GM23338 (cell line): ENCODE measurements around the gene OPRD1. TPM values are rescaled to one million over a fixed set of nuclear protein-coding genes. Genes with fewer than 3 reads are reported as not detected.

ENCODE experiments used
- ATAC-seq: fragments of 200-7000 bp; cut with Tn5 transposase; 3 replicates; pipeline ENCODE4 v1.9.1; 2020
- DNase-seq: peaks from one replicate; pipeline ENCODE4 v3.0.0-alpha.2; 2015; ENCODE audit warnings: low spot score
- H2AFZ ChIP-seq: fragments of 200-600 bp; sonication (generic); 2 replicates; pipeline ENCODE4 v1.8.0; 2016; ENCODE audit warnings: antibody characterized with exemption, mild to moderate bottlenecking, moderate library complexity
- H3F3A ChIP-seq: fragments of 200-600 bp; sonication (generic); replicated peaks from 2 replicates; pipeline ENCODE4 v1.8.0; 2017; ENCODE audit warnings: antibody characterized with exemption, mixed run types, low read depth
- H3K27ac ChIP-seq: fragments of 200-600 bp; sonication (generic); 2 replicates; pipeline ENCODE4 v1.6.1; 2016; ENCODE audit warnings: low read depth
- H3K27me3 ChIP-seq: fragments of 200-600 bp; sonication (generic); 2 replicates; pipeline ENCODE4 v1.8.0; 2016; ENCODE audit warnings: mild to moderate bottlenecking, mixed run types, moderate library complexity; ENCODE audit not compliant: insufficient read depth
- H3K36me3 ChIP-seq: fragments of 200-600 bp; sonication (generic); 2 replicates; pipeline ENCODE4 v1.8.0; 2016; ENCODE audit warnings: mild to moderate bottlenecking; ENCODE audit not compliant: insufficient read depth
- H3K4me1 ChIP-seq: fragments of 200-600 bp; sonication (generic); 2 replicates; pipeline ENCODE4 v1.8.0; 2016; ENCODE audit warnings: mild to moderate bottlenecking, moderate library complexity; ENCODE audit not compliant: insufficient read depth
- H3K4me2 ChIP-seq: fragments of 200-600 bp; sonication (generic); 2 replicates; pipeline ENCODE4 v1.7.1; 2017; ENCODE audit warnings: mixed run types
- H3K4me3 ChIP-seq: fragments of 200-600 bp; sonication (generic); 2 replicates; pipeline ENCODE4 v1.6.1; 2016; ENCODE audit warnings: mixed run types
- H3K79me2 ChIP-seq: fragments of 200-600 bp; sonication (generic); replicated peaks from 2 replicates; pipeline ENCODE4 v1.8.0; 2017; ENCODE audit warnings: mild to moderate bottlenecking; ENCODE audit not compliant: insufficient read depth
- H3K9me2 ChIP-seq: fragments of 200-600 bp; sonication (generic); 2 replicates; pipeline ENCODE4 v1.8.0; 2017; ENCODE audit not compliant: insufficient read depth
- H4K20me1 ChIP-seq: fragments of 200-600 bp; sonication (generic); replicated peaks from 2 replicates; pipeline ENCODE4 v1.8.0; 2017; ENCODE audit warnings: mild to moderate bottlenecking; ENCODE audit not compliant: insufficient read depth
- H3K27ac Mint-ChIP-seq: 2 replicates; pipeline ENCODE4 v1.8.0; 2020; ENCODE audit warnings: inconsistent platforms, mild to moderate bottlenecking, moderate library complexity, mixed read lengths
- H3K27me3 Mint-ChIP-seq: 3 replicates; pipeline ENCODE4 v1.8.0; 2022; ENCODE audit warnings: low read depth, mild to moderate bottlenecking, moderate library complexity, mixed read lengths, inconsistent platforms; ENCODE audit not compliant: insufficient read depth, poor library complexity
- H3K36me3 Mint-ChIP-seq: 3 replicates; pipeline ENCODE4 v1.8.0; 2021; ENCODE audit warnings: low read depth, mild to moderate bottlenecking, inconsistent platforms, moderate library complexity, mixed read lengths
- H3K4me1 Mint-ChIP-seq: 3 replicates; pipeline ENCODE4 v1.8.0; 2020; ENCODE audit warnings: mild to moderate bottlenecking, inconsistent platforms, mixed read lengths
- H3K4me3 Mint-ChIP-seq: 3 replicates; pipeline ENCODE4 v1.8.0; 2021; ENCODE audit warnings: moderate library complexity, mild to moderate bottlenecking, inconsistent platforms, mixed read lengths
- H3K9me3 Mint-ChIP-seq: 3 replicates; pipeline ENCODE4 v1.8.0; 2020; ENCODE audit warnings: moderate library complexity, mild to moderate bottlenecking, inconsistent platforms, mixed read lengths
- CREB1 ChIP-seq: fragments of 250-450 bp; sonication (Bioruptor Pico); IDR thresholded peaks from 2 replicates; pipeline ENCODE4 v1.5.0; 2020; ENCODE audit warnings: low read depth, mild to moderate bottlenecking, moderate library complexity
- CTCF ChIP-seq, 2 experiments: fragments of 200-600 bp in 1 of 2; sonication (generic) in 1 of 2; conservative IDR thresholded peaks; 2 replicates each; pipeline versions ENCODE4 v1.5.1 to v1.6.1; 2016 to 2017; ENCODE audit warnings: antibody characterized with exemption in 2 of 2, low read depth in 2 of 2, mild to moderate bottlenecking in 2 of 2, moderate library complexity in 1 of 2
- ETS1 ChIP-seq: IDR thresholded peaks from 2 replicates; pipeline ENCODE4 v1.6.1; 2016; ENCODE audit warnings: antibody characterized with exemption
- EZH2 ChIP-seq: fragments of 200-600 bp; sonication (generic); IDR thresholded peaks from one replicate; pipeline ENCODE4 v1.8.0; 2017; ENCODE audit warnings: antibody characterized with exemption, mild to moderate bottlenecking, low read depth; ENCODE audit not compliant: unreplicated experiment
- EZH2phosphoT487 ChIP-seq: fragments of 200-600 bp; sonication (generic); IDR thresholded peaks from one replicate; pipeline ENCODE4 v1.8.1; 2018; ENCODE audit warnings: antibody characterized with exemption; ENCODE audit not compliant: unreplicated experiment
- JUNB ChIP-seq: IDR thresholded peaks from one replicate; pipeline ENCODE4 v1.6.1; 2016; ENCODE audit warnings: antibody characterized with exemption; ENCODE audit not compliant: unreplicated experiment
- NANOG ChIP-seq: IDR thresholded peaks from 2 replicates; pipeline ENCODE4 v1.6.1; 2016; ENCODE audit warnings: antibody characterized with exemption, borderline replicate concordance
- POLR2AphosphoS5 ChIP-seq: IDR thresholded peaks from 2 replicates; pipeline ENCODE4 v1.6.1; 2016; ENCODE audit warnings: antibody characterized with exemption, low read depth
- REST ChIP-seq: IDR thresholded peaks from one replicate; pipeline ENCODE4 v1.6.1; 2018; ENCODE audit warnings: antibody characterized with exemption; ENCODE audit not compliant: unreplicated experiment
- STAT1 ChIP-seq: IDR thresholded peaks from one replicate; pipeline ENCODE4 v1.6.1; 2016; ENCODE audit warnings: antibody characterized with exemption; ENCODE audit not compliant: unreplicated experiment
- ZNF114 ChIP-seq: fragments of 250-450 bp; sonication (Bioruptor Pico); IDR thresholded peaks from 2 replicates; pipeline ENCODE4 v1.5.0; 2020; ENCODE audit warnings: mild to moderate bottlenecking, moderate library complexity
- ZNF331 ChIP-seq: fragments of 250-450 bp; sonication (Bioruptor Pico); IDR thresholded peaks from 2 replicates; pipeline ENCODE4 v1.5.0; 2020; ENCODE audit warnings: low read depth, mild to moderate bottlenecking, moderate library complexity
- ZNF462 ChIP-seq: fragments of 250-450 bp; sonication (Bioruptor Pico); IDR thresholded peaks from 2 replicates; pipeline ENCODE4 v1.5.0; 2020; ENCODE audit warnings: mild to moderate bottlenecking, moderate library complexity
- polyA plus RNA-seq: library from polyadenylated mRNA; unstranded; fragments of >200 nt; fragmentation: Nextera tagmentation; extraction: Ambion mirVana; gene quantifications from 2 replicates; pipeline ENCODE4 v1.2.1, GENCODE V29; 2016
- total RNA-seq: library from RNA; depleted of rRNA; stranded (reverse); fragments of >200 nt; shearing (Covaris generic); gene quantifications from 2 replicates; pipeline ENCODE4 v1.2.3, GENCODE V29; 2014

Gene OPRD1
- total and polyA plus RNA-seq, 2 experiments from 2014 or later: 0.55 to 2.3 TPM

- no peaks in the 10 kb centered on the region for H3K9me3 Mint-ChIP-seq
- no peaks in the 10 kb centered on the region for H3K36me3 Mint-ChIP-seq
- no peak overlapping the region for H3K4me3 Mint-ChIP-seq
- H3K4me2 ChIP-seq: no peak overlapping the region
- H3F3A ChIP-seq: peaks cover 9% of the 10 kb centered on the region
- peaks cover 12% of the 10 kb centered on the region for H3K4me1 Mint-ChIP-seq
- no peak for DNase-seq
- H3K4me1 ChIP-seq: no peaks in the 10 kb centered on the region; the same call in 1 of the 2 replicates
- no peaks in the 10 kb centered on the region for H3K27me3 ChIP-seq
- no peak for ATAC-seq
- H3K79me2 ChIP-seq: no peaks in the 10 kb centered on the region
- H3K27ac Mint-ChIP-seq: no peak overlapping the region
- H3K9me2 ChIP-seq: no peaks in the 10 kb centered on the region
- no peaks in the 10 kb centered on the region for H4K20me1 ChIP-seq
- no peak overlapping the region for H3K4me3 ChIP-seq
- peaks cover 5% of the 10 kb centered on the region for H3K27me3 Mint-ChIP-seq
- H2AFZ ChIP-seq: no peak overlapping the region
- TF ChIP-seq JUNB: no peak
- TF ChIP-seq EZH2: no peak
- no peak for TF ChIP-seq POLR2AphosphoS5
- TF ChIP-seq ZNF462: no peak
- TF ChIP-seq CTCF (conservative IDR thresholded peaks at IDR 0.05; ENCODE audit: low read depth in 2 of 2): no peak
- no peak for TF ChIP-seq NANOG
- no peak for TF ChIP-seq ZNF331 (CRISPR knock-in tag)
- TF ChIP-seq CREB1: no peak
- TF ChIP-seq ZNF114 (CRISPR knock-in tag): no peak
- TF ChIP-seq STAT1: no peak
- no peak for TF ChIP-seq REST
- TF ChIP-seq EZH2phosphoT487: no peak
- no peak for TF ChIP-seq ETS1
- no peak overlapping the region for H3K27ac ChIP-seq
- no peaks in the 10 kb centered on the region for H3K36me3 ChIP-seq
These were observed 32.1 kb upstream of the OPRD1 start for GRCh38 chr1:28779751-28780408.
